GM21367 (cell line): Measurements from ENCODE around the gene ADARB1.

Source experiments
- ATAC-seq: cut with Tn5 transposase; IDR thresholded peaks from one replicate; pipeline ENCODE4 v1.9.1; 2021; ENCODE audit not compliant: unreplicated experiment

Gene ADARB1

GRCh38 chr21:45112371-45112770 lies 38.0 kb downstream of the ADARB1 start:
- no peak for ATAC-seq

GRCh38 chr21:45113543-45113942 lies 39.2 kb downstream of the ADARB1 start:
- no peak for ATAC-seq

- ATAC-seq: no peak
These were observed 39.7 kb downstream of the ADARB1 start for GRCh38 chr21:45114072-45114471.

- ATAC-seq: no peak
These were observed 40.1 kb downstream of the ADARB1 start for GRCh38 chr21:45114475-45114874.

GRCh38 chr21:45115141-45115540 lies 40.8 kb downstream of the ADARB1 start:
- ATAC-seq: no peak

GRCh38 chr21:45116066-45116465 lies 41.7 kb downstream of the ADARB1 start:
- ATAC-seq: no peak

GRCh38 chr21:45117314-45117713 lies 42.9 kb downstream of the ADARB1 start:
- ATAC-seq: no peak

GRCh38 chr21:45118099-45118498 lies 43.7 kb downstream of the ADARB1 start:
- no peak for ATAC-seq

GRCh38 chr21:45119812-45120211 lies 45.4 kb downstream of the ADARB1 start:
- ATAC-seq: no peak

- no peak for ATAC-seq
These were observed 46.6 kb downstream of the ADARB1 start for GRCh38 chr21:45120975-45121374.

GRCh38 chr21:45122030-45122429 lies 47.6 kb downstream of the ADARB1 start:
- no peak for ATAC-seq

GRCh38 chr21:45122432-45123132 lies 48.2 kb downstream of the ADARB1 start:
- ATAC-seq: no peak

- no peak for ATAC-seq
These were observed 49.1 kb downstream of the ADARB1 start for GRCh38 chr21:45123440-45123839.

GRCh38 chr21:45124596-45124995 lies 50.2 kb downstream of the ADARB1 start:
- no peak for ATAC-seq

GRCh38 chr21:45125357-45125756 lies 51.0 kb downstream of the ADARB1 start:
- no peak for ATAC-seq

GRCh38 chr21:45126204-45126626 lies 51.8 kb downstream of the ADARB1 start:
- ATAC-seq: no peak

- no peak for ATAC-seq
These were observed 52.6 kb downstream of the ADARB1 start for GRCh38 chr21:45126983-45127382.

- no peak for ATAC-seq
These were observed 53.6 kb downstream of the ADARB1 start for GRCh38 chr21:45127937-45128336.

- no peak for ATAC-seq
These were observed 54.3 kb downstream of the ADARB1 start for GRCh38 chr21:45128613-45129188.

GRCh38 chr21:45129189-45129923 lies 55.0 kb downstream of the ADARB1 start:
- ATAC-seq: no peak

- ATAC-seq: no peak
These were observed 56.0 kb downstream of the ADARB1 start for GRCh38 chr21:45130324-45130774.

GRCh38 chr21:45131537-45131999 lies 57.2 kb downstream of the ADARB1 start:
- no peak for ATAC-seq
